ENCODE data around the gene SMPD3. TPM values are rescaled to one million over a fixed set of nuclear protein-coding genes. Genes with fewer than 3 reads are reported as not detected.

The SMPD3 gene
- total and polyA plus RNA-seq, 2 donors (not counting 3 experiments of a cell fraction or from before 2014, with no cell fraction given), result not detected

DNA sequence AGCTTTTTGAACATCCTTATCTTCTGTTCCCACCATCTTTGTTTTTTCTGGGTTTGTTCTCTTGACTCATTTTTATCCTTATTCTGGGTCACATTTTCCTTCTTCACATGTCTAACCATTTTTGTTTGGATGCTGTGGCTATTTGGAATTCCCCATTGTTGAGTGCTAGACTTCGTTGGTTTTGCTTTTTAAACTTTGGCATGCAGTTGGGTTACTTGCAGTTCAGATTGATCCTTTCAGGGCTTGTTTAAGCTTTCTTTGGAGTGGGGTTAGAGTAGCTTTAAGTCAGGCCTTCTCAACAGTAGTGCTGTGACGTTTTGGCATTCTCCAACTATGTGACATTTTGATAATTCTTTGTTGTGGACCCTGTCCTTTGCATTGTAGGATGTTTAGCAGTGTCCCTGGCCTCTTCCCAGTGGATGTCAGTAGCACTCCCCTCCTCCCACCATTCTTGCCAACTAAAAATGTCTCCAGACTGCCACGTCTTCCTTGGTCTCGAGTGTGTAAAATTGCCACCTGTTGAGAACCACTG is 116.4 kb downstream of the SMPD3 start:
- H2AFZ ChIP-seq (ENCODE audit: low read depth, low read length), result no peak overlapping the region
- intact Hi-C loops (cut with micrococcal nuclease) (no loop called here), dilution Hi-C loops (cut with MboI; ENCODE audit: extremely low pct_ligation_motif_present, low sequenced_read_pairs) (no loop called here)
- peak overlapping the region; percentile 71 for H3K4me2 ChIP-seq (ENCODE audit: insufficient read depth, low read length)
- no peaks in the 10 kb centered on the region for H3K79me2 ChIP-seq (ENCODE audit: control insufficient read depth, insufficient read depth, low read length)
- H3K9me3 ChIP-seq (replicated peaks; ENCODE audit: control insufficient read depth, insufficient read depth, low read length), result no peaks in the 10 kb centered on the region
- FAIRE-seq, result no peak
- peak overlapping the region; percentile 95 for H3K27ac ChIP-seq (ENCODE audit: insufficient read depth, low read depth, low read length)
- TF ChIP-seq POLR2AphosphoS5 (IDR thresholded peaks at IDR 0.05; ENCODE audit: insufficient read depth, low read depth, low read length) (no peak), JUN (IDR thresholded peaks at IDR 0.05; ENCODE audit: borderline replicate concordance, insufficient read depth, insufficient read length, low read depth) (no peak), EZH2 (IDR thresholded peaks at IDR 0.05; ENCODE audit: borderline replicate concordance, low read depth, low read length, severe bottlenecking) (no peak), FOS (IDR thresholded peaks at IDR 0.05; ENCODE audit: borderline replicate concordance, insufficient read depth, low read length) (no peak)
- H3K27me3 ChIP-seq (ENCODE audit: control insufficient read depth in 2 of 2, insufficient read depth in 2 of 2, low read length in 2 of 2), result no peaks in the 10 kb centered on the region
- no peaks in the 10 kb centered on the region for H4K20me1 ChIP-seq (replicated peaks; ENCODE audit: control insufficient read depth, extremely low read depth, insufficient read depth, low read length)
- peak overlapping the region in 1 of 3 experiments; percentile 6 for H3K4me3 ChIP-seq (replicated peaks in 1 of 3; ENCODE audit: insufficient read depth in 1 of 3, low read depth in 1 of 3, low read length in 3 of 3)
- H3K36me3 ChIP-seq (ENCODE audit: control insufficient read depth in 2 of 2, extremely low read depth in 1 of 2, insufficient read depth in 2 of 2, low read length in 2 of 2), result peaks cover 0 to 2% of the 10 kb centered on the region in 2 experiments
- DNase-seq (ENCODE audit: low read depth, low spot score), result peak; percentile 63
- CTCF ChIA-PET, result interaction anchor here (0.7 to 7.0 kb wide), 7 partner anchors 21 to 178 kb away, joined by 3 to 212 read pairs (median 4); partner anchors contain the start of genes PRMT7, SLC7A6 and SLC7A6OS
- peaks cover 22% of the 10 kb centered on the region for H3K4me1 ChIP-seq (ENCODE audit: control insufficient read depth, extremely low read depth, insufficient read depth, low read length)
- no peaks in the 10 kb centered on the region for H3K9me1 ChIP-seq (replicated peaks; ENCODE audit: control insufficient read depth, extremely low read depth, insufficient read depth, low read length)
- POLR2A ChIA-PET, result interaction anchor here (1.3 to 1.5 kb wide), 2 partner anchors 94 to 95 kb away, joined by 3 to 4 read pairs; no protein-coding TSS in a partner anchor
- no TSS peak for BruUV-seq (replicated peaks)
- H3K9ac ChIP-seq (replicated peaks; ENCODE audit: extremely low read depth, insufficient read depth, low read length), result peak overlapping the region; percentile 63

DNA sequence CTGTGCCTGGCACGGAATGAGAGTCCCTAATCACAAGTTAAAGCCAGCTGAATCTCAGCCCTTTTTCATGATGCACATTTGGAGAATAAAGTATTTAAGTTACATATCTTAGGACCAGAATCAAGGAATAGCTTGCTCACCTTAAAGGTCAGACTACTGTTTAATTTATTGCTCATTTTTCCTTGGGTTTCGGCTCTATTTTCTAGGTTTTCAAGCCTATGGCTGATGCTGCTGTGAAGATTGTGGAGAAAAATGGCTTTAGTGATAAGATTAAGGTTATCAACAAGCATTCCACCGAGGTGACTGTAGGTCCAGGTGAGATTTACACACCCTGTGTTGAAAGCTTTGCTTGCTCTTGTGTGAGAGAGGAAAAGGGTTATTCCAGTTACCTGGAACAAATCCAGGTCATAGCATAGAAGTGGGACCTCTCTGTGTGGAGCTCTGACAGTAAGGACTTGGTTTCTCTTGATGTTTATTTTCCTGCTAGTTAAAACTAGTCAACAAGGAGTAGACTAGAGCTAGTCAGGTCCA is 119.4 kb downstream of the SMPD3 start:
- TF ChIP-seq, protein P1, sequence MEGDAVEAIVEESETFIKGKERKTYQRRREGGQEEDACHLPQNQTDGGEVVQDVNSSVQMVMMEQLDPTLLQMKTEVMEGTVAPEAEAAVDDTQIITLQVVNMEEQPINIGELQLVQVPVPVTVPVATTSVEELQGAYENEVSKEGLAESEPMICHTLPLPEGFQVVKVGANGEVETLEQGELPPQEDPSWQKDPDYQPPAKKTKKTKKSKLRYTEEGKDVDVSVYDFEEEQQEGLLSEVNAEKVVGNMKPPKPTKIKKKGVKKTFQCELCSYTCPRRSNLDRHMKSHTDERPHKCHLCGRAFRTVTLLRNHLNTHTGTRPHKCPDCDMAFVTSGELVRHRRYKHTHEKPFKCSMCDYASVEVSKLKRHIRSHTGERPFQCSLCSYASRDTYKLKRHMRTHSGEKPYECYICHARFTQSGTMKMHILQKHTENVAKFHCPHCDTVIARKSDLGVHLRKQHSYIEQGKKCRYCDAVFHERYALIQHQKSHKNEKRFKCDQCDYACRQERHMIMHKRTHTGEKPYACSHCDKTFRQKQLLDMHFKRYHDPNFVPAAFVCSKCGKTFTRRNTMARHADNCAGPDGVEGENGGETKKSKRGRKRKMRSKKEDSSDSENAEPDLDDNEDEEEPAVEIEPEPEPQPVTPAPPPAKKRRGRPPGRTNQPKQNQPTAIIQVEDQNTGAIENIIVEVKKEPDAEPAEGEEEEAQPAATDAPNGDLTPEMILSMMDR (IDR thresholded peaks at IDR 0.05; ENCODE audit: extremely low read depth in 1 of 2, insufficient read depth in 1 of 2, low read depth in 1 of 2, low read length in 2 of 2), result no peak
- TF ChIP-seq JUN (IDR thresholded peaks at IDR 0.05; ENCODE audit: borderline replicate concordance, insufficient read depth, insufficient read length, low read depth) (no peak), POLR2A (IDR thresholded peaks at IDR 0.05; ENCODE audit: low read depth, low read length) (no peak), POLR2AphosphoS5 (IDR thresholded peaks at IDR 0.05; ENCODE audit: insufficient read depth, low read depth, low read length) (no peak), MYC (IDR thresholded peaks at IDR 0.05; ENCODE audit: low read depth, low read length) (no peak), EZH2 (IDR thresholded peaks at IDR 0.05; ENCODE audit: borderline replicate concordance, low read depth, low read length, severe bottlenecking) (no peak), GATA2 (IDR thresholded peaks at IDR 0.05; ENCODE audit: insufficient read depth, insufficient read length, low read depth, low read length) (no peak), FOS (IDR thresholded peaks at IDR 0.05; ENCODE audit: borderline replicate concordance, insufficient read depth, low read length) (no peak)
- TF ChIP-seq, protein P2, sequence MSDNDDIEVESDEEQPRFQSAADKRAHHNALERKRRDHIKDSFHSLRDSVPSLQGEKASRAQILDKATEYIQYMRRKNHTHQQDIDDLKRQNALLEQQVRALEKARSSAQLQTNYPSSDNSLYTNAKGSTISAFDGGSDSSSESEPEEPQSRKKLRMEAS (IDR thresholded peaks at IDR 0.05; ENCODE audit: insufficient read depth, insufficient read length), result no peak
- H3K27me3 ChIP-seq (ENCODE audit: control insufficient read depth in 2 of 2, insufficient read depth in 2 of 2, low read length in 2 of 2), result no peaks in the 10 kb centered on the region
- H3K27ac ChIP-seq (ENCODE audit: insufficient read depth, low read depth, low read length), result no peak overlapping the region
- H4K20me1 ChIP-seq (replicated peaks; ENCODE audit: control insufficient read depth, extremely low read depth, insufficient read depth, low read length), result no peaks in the 10 kb centered on the region
- POLR2A ChIA-PET, result no interaction called here
- H3K4me2 ChIP-seq (ENCODE audit: insufficient read depth, low read length), result no peak overlapping the region
- peaks cover 2 to 3% of the 10 kb centered on the region in 2 experiments for H3K36me3 ChIP-seq (ENCODE audit: control insufficient read depth in 2 of 2, extremely low read depth in 1 of 2, insufficient read depth in 2 of 2, low read length in 2 of 2)
- CTCF ChIA-PET, result interaction anchor here (0.6 to 7.0 kb wide), 16 partner anchors 9 to 95 kb away, joined by 3 to 212 read pairs (median 5); partner anchors contain the start of genes PLA2G15, PRMT7, SLC7A6 and SLC7A6OS
- peaks cover 34% of the 10 kb centered on the region for H3K4me1 ChIP-seq (ENCODE audit: control insufficient read depth, extremely low read depth, insufficient read depth, low read length)
- no peaks in the 10 kb centered on the region for H3K9me3 ChIP-seq (replicated peaks; ENCODE audit: control insufficient read depth, insufficient read depth, low read length)
- no peak overlapping the region for H3K9ac ChIP-seq (replicated peaks; ENCODE audit: extremely low read depth, insufficient read depth, low read length)
- H3K4me3 ChIP-seq (replicated peaks in 1 of 3; ENCODE audit: insufficient read depth in 1 of 3, low read depth in 1 of 3, low read length in 3 of 3), result no peak overlapping the region
- intact Hi-C loops (cut with micrococcal nuclease), result loop anchor here (1.0 to 10.0 kb wide), 5 partner anchors 18 to 244 kb away; partner anchors contain the start of genes NFATC3 and PRMT7
- DNase-seq (ENCODE audit: low read depth, low spot score), result no peak
- no peaks in the 10 kb centered on the region for H3K9me1 ChIP-seq (replicated peaks; ENCODE audit: control insufficient read depth, extremely low read depth, insufficient read depth, low read length)
- BruUV-seq (replicated peaks), result no TSS peak
- dilution Hi-C loops (cut with MboI; ENCODE audit: extremely low pct_ligation_motif_present, low sequenced_read_pairs), result no loop called here
- no peaks in the 10 kb centered on the region for H3K79me2 ChIP-seq (ENCODE audit: control insufficient read depth, insufficient read depth, low read length)
- H2AFZ ChIP-seq (ENCODE audit: low read depth, low read length), result no peak overlapping the region
- no peak for FAIRE-seq

Measured in endothelial cell of umbilical vein (primary cell).